GM12892 (cell line): ENCODE data around the gene LIN37.
A peak's percentile ranks its signal among the peaks of the same experiment; 100 is the strongest.

Experiments used
- DNase-seq: peaks from one replicate; pipeline ENCODE4 v3.0.0; 2011; ENCODE audit not compliant: insufficient read length
- FAIRE-seq: peaks from 2 replicates; lab custom pipeline; 2011; peaks lifted over from hg19 to GRCh38; lab: Jason Lieb, UNC
- POLR2A ChIP-seq: IDR thresholded peaks from 2 replicates; pipeline ENCODE4 v1.6.1; 2011; ENCODE audit warnings: low read depth, low read length, control low read depth
- POLR2AphosphoS5 ChIP-seq: IDR thresholded peaks from 2 replicates; pipeline ENCODE4 v1.6.1; 2011; ENCODE audit warnings: low read depth, low read length, control low read depth
- TAF1 ChIP-seq: IDR thresholded peaks from 2 replicates; pipeline ENCODE4 v1.6.1; 2011; ENCODE audit warnings: low read depth, mild to moderate bottlenecking, control low read depth, low read length, borderline replicate concordance

The LIN37 gene

DNA sequence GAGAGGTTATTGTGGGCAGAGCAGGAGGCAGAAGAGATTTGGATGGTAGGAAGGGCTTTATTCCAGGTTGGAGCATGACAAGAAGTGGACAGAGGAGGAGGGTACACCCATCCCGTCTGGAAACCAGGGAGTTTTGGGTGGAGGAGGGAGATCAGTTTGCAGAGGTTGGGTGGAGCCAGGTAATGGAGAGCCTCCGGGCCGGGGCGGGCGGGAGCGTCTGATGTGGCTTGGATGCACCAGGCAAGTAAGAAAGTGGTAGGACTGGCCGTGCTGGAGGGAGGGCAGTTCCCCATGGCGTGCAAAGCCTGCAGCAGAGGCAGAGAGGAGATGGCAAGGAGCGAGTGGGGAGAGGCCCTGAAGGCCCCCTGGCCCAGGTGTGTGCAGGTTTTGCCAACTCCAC is 17.0 kb upstream of the LIN37 start:
- DNase-seq, result no peak
- no peak for FAIRE-seq
- TF ChIP-seq TAF1 (no peak), POLR2A (no peak), POLR2AphosphoS5 (no peak)

DNA sequence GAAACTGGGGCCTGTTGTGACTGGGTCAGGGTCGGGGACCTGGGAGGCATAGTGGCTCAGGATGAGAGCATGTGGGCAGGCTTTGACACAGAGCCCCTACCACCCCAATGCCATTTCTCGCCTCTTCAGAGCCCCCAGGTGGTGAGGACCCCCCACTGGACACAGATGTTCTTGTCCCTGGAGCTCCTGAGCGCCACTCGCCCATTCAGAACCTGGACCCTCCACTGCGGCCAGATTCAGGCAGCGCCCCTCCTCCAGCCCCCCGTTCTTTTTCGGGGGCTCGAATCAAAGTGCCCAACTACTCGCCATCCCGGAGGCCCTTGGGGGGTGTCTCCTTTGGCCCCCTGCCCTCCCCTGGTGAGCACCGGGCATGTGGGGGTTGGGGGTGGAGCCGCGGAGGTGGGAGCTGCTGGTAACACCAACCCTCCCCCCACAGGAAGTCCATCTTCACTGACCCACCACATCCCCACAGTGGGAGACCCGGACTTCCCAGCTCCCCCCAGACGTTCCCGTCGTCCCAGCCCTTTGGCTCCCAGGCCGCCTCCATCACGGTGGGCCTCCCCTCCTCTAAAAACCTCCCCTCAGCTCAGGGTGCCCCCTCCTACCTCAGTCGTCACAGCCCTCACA is 16.5 kb upstream of the LIN37 start:
- TF ChIP-seq POLR2A (no peak), TAF1 (no peak), POLR2AphosphoS5 (no peak)
- FAIRE-seq (no peak), DNase-seq (no peak)

DNA sequence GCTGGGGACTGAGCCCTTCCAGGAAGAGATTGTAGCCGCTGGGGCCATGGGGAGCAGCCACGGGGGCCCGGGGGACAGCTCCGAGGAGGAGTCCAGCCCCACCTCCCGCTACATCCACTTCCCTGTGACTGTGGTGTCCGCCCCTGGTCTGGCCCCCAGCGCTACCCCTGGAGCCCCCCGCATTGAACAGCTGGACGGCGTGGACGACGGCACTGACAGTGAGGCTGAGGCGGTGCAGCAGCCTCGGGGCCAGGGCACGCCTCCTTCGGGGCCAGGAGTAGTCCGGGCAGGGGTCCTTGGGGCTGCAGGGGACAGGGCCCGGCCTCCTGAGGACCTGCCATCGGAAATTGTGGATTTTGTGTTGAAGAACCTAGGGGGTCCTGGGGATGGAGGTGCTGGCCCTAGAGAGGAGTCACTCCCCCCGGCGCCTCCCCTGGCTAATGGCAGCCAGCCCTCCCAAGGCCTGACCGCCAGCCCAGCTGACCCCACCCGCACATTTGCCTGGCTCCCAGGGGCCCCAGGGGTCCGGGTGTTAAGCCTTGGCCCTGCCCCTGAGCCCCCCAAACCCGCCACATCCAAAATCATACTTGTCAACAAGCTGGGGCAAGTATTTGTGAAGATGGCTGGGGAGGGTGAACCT is 15.7 kb upstream of the LIN37 start:
- no peak for TF ChIP-seq POLR2A
- TF ChIP-seq POLR2AphosphoS5, result peak; percentile 20; the same call in 1 of the 2 replicates
- no peak for FAIRE-seq
- no peak for DNase-seq

DNA sequence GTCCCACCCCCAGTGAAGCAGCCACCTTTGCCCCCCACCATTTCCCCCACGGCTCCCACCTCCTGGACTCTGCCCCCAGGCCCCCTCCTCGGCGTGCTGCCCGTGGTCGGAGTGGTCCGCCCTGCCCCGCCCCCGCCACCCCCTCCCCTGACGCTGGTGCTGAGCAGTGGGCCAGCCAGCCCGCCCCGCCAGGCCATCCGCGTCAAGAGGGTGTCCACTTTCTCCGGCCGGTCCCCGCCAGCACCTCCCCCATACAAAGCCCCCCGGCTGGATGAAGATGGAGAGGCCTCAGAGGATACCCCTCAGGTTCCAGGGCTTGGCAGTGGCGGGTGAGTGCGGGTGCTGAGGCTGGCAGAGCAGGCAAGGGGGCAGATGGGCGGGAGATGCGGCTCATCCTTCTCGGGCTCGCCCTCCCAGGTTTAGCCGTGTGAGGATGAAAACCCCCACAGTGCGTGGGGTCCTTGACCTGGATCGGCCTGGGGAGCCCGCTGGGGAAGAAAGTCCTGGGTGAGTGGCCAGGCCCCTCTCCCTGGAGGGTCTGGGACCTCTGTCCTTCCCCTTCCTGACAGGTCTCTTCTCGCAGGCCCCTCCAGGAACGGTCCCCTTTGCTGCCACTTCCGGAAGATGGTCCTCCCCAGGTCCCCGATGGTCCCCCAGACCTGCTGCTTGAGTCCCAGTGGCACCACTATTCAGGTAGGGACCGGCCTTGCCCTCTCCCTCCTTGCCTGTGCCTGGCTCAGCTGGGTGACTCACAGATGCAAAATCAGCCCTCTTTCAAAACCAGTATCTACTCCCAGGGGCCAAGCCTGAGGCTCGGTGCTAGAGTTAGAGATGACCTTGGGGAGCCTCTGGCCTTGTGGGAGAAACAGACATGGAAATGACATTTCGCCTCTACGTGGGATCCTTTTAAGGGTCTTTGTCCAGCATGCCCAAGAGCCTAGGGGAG is 14.9 kb upstream of the LIN37 start:
- DNase-seq, result no peak
- FAIRE-seq, result no peak
- no peak for TF ChIP-seq POLR2AphosphoS5
- no peak for TF ChIP-seq TAF1
- no peak for TF ChIP-seq POLR2A

DNA sequence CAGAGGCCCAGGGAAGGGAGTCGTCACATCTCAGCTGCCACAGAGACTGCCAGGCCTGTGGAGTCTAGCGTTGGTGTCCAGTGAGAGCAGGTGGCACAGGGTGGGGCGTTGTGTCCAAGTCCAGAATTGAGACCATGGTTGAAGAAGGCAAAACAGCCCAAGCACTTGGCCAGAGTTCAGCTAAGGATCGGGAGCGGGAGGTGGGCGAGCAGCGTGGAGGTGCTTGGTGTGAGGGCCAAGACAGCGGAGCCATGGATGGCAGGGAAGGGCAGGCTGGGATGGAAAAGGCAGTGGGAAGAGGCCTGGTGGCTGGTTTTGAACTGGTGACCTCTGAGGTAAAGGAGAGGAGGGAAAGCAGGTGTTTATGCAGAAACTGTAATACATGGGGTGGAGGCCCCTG is 14.1 kb upstream of the LIN37 start:
- TF ChIP-seq POLR2AphosphoS5 (no peak), TAF1 (no peak), POLR2A (no peak)
- FAIRE-seq (no peak), DNase-seq (no peak)

DNA sequence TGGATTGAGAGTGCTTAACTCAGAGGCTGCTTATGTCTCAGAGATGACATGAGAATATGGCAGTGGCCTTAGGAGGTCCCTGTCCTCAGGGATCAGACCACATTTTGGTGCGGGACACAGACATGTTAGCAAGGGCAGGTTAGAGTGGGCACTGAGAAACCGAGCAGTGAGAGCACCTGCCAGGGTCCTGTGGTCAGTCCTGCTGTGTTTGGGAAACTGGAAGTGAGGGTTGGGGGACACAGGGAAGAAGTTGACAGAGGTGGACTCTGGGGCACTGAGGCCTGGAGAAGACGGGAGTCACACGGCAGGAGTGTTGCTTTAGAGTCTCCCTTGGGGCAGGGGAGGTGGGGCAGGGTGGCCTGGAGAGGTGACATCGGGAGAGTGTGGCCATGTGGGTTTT is 13.5 kb upstream of the LIN37 start:
- DNase-seq (no peak), FAIRE-seq (no peak)
- TF ChIP-seq TAF1 (no peak), POLR2AphosphoS5 (no peak), POLR2A (no peak)

DNA sequence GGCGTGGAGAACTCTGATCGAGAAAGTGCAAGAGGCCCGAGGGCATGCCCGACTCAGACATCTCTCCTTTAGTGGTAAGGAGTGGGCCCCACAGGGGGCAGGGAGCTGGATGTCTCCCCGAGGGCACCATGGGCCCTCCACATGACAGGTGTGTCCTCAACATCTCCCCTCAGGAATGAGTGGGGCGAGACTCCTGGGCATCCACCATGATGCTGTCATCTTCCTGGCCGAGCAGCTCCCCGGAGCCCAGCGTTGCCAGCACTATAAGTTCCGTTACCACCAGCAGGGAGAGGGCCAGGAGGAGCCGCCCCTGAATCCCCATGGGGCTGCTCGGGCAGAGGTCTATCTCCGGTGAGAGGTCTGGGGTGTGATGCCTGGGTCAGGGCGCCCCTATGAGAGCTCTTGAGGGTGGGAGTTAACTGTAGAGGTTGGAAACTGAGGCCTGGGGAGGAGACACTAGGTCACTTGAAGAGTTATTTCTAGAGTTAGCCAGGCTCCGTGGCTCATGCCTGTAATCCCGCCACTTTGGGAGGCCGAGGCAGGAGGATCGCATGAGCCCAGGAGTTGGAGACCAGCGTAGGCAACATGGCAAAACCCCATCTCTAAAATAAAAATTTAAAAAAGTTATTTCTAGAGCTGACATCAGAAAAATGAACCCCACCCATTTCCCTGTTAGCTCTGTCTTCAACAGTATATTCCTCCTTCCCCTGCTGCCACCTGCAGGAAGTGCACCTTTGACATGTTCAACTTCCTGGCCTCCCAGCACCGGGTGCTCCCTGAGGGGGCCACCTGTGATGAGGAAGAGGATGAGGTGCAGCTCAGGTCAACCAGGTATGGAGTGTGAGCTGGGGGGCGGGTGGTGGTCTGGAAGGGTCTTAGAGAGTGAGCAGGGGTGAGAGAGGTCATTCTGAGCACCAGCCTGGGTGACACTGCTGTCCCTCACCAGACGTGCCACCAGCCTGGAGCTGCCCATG is 11.2 kb upstream of the LIN37 start:
- DNase-seq (no peak), FAIRE-seq (peak; percentile 64)
- TF ChIP-seq POLR2A (no peak), POLR2AphosphoS5 (peak; percentile 43; the same call in 1 of the 2 replicates)

DNA sequence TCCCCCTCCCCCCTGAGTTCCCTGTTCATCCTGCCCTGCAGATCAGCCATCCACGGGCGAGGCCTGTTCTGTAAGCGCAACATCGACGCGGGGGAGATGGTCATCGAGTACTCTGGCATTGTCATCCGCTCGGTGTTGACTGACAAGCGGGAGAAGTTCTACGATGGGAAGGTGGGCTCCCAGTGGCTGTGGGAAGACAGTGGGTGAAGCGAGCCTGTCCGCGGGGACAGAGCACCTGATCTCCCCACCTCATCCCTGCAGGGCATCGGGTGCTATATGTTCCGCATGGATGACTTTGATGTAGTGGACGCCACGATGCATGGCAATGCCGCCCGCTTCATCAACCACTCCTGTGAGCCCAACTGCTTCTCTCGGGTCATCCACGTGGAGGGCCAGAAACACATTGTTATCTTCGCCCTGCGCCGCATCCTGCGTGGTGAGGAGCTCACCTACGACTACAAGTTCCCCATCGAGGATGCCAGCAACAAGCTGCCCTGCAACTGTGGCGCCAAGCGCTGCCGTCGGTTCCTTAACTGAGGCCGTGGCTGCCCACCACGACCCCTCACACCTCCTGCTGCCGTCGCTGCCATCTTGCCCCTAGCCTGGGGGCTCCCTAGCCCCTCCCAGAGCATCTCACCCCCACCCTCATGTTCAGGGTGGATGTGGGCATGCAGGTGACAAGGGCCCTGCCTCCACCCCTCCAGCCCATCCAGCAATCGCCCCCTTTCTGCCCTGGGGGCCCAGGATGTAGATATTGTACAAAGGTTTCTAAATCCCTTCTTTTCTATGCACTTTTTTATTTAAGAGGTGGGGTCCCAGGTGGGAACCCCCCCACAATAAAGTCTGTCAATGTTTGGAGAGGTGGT is 10.1 kb upstream of the LIN37 start:
- FAIRE-seq (no peak), DNase-seq (no peak)
- TF ChIP-seq POLR2A, result peak; percentile 38; the same call in 1 of the 2 replicates
- TF ChIP-seq TAF1, result no peak
- peak; percentile 47 for TF ChIP-seq POLR2AphosphoS5

DNA sequence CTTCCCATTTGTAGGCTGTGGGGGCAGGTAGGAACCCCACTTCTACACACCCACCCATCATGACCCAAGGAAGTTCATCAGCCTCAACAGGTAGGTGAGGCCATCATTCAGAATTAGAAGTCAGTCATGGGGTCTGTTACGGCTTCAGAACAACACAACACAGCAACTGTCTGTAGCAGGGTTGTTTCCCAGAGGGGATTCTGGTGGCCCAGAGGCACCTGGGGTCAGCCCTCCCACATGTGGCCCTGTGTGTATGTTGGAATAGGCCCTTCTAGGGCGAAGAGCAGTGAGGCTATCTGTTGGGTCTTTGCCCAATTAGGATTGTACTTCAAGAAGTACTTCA is 9.5 kb upstream of the LIN37 start:
- FAIRE-seq (no peak), DNase-seq (no peak)
- no peak for TF ChIP-seq TAF1
- TF ChIP-seq POLR2A, result no peak
- TF ChIP-seq POLR2AphosphoS5, result no peak

DNA sequence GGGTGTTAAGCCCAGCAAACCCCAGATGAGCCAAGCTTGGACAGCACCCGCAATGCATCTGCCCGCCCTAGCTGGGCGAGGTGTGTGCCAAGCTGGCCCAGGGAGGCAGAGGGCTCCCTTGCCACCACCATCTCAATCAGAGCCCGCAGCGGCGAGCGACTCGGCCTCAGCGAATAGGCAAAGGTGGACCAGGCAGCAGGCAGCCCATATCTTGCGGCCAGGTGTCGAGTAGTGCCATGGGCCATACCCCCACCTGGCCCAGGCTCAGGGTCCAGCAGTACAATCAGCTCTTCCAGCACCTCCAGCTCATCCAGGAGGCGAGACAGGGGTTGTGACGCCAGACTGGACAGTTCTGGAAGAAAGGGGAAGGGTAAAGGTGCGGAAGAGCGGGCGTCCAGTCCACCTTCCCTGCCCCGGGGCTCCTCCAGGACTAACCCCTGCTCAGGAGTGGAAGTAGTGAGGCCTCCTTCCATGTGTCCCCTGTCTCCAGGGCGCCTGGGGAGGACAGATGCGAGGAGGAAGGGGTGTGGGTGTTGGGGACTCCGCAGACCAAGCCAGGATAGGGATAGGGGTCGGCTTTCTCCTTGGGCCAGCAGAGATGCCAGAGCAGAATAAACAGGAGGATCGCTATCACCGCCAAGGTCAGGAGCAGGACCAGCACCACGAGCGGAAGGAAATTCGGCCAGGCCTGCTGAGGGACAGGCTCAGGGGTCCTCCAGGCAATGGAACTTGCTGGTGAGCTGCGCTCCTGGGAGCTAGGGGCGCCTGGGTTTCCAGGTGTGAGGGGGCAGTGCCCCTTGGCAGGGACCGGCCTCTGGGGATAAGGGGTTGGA is 8.9 kb upstream of the LIN37 start:
- TF ChIP-seq POLR2AphosphoS5, result peak; percentile 38; the same call in 1 of the 2 replicates
- TF ChIP-seq POLR2A, result no peak
- FAIRE-seq (no peak), DNase-seq (no peak)

DNA sequence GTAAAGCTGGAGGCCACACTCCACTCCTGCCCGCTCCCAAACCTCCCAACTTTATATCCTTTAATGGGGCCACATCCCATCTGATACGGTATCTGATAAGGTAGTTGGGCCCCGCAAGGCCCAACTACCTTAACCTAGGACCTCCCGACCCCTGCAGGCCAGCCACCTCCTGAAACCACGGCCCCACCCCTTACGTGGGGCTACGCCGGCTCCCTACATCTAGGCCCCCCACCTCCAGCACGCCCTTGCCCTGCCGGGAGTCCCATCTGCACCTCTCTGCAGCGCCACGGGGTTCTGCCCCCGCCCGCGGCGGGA is 8.3 kb upstream of the LIN37 start:
- TF ChIP-seq POLR2A (no peak), TAF1 (no peak), POLR2AphosphoS5 (no peak)

More for the DNA sequence above, 8.3 kb upstream of the LIN37 start:
- DNase-seq, result no peak
- peak; percentile 21 for FAIRE-seq
